ENCODE results near the gene CDC73. TPM values are rescaled to one million over a fixed set of nuclear protein-coding genes. Genes with fewer than 3 reads are reported as not detected.
A peak's percentile ranks its signal among the peaks of the same experiment; 100 is the strongest.
"Not testable (repeated sequence)": the region's sequence is repeated elsewhere in the genome, so short reads cannot be mapped to it uniquely, and the experiment has no call there.

The CDC73 gene
- polyA plus RNA-seq, 5 donors, result 34.0 to 56.0 (median 54.6) TPM

- DNase-seq, result peak; percentile 62 to 64
Measured at GRCh38 chr1:193221651-193222050, 99.8 kb downstream of the CDC73 start.

- peak; percentile 70 to 77 for DNase-seq
Measured at GRCh38 chr1:193222056-193222615, 100.3 kb downstream of the CDC73 start.

- no peak for DNase-seq
Measured at GRCh38 chr1:193229136-193229535, 107.3 kb downstream of the CDC73 start.

GRCh38 chr1:193231146-193231545 is 109.3 kb downstream of the CDC73 start:
- not testable (repeated sequence) for DNase-seq

GRCh38 chr1:193234530-193234929 is 112.7 kb downstream of the CDC73 start:
- DNase-seq, result peak in 1 of 2 donors; percentile 19

DNA sequence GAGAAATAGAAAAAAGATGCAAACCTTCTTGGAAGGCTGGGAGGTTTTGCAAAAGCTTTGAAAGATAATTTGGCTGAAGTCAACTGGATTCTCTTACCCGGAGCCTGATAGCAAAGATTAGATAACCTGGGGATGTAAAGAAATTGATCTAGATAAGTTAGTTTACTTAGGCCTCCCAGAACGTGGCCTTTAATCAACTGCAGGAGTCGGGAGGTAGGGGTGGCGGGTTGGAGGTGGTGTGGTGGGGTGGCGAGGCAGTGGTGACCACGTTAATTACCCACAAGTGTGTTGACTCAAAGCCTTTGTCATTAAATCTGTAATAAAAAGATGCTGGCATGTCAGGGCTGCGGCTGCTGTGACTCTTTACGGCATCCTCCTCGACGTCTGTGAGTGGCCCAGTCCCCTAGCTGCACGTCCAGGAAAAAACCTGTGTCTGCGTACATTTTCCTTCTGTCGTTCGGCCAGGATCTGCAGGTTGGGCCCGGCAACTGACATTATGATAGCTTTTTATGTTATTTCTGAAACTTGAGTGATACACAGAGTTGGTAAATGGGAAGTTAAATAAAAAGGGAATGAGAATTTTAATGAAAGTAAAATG is 115.6 kb downstream of the CDC73 start:
- DNase-seq, result no peak

GRCh38 chr1:193240609-193241008 is 118.8 kb downstream of the CDC73 start:
- DNase-seq, result no peak

DNA sequence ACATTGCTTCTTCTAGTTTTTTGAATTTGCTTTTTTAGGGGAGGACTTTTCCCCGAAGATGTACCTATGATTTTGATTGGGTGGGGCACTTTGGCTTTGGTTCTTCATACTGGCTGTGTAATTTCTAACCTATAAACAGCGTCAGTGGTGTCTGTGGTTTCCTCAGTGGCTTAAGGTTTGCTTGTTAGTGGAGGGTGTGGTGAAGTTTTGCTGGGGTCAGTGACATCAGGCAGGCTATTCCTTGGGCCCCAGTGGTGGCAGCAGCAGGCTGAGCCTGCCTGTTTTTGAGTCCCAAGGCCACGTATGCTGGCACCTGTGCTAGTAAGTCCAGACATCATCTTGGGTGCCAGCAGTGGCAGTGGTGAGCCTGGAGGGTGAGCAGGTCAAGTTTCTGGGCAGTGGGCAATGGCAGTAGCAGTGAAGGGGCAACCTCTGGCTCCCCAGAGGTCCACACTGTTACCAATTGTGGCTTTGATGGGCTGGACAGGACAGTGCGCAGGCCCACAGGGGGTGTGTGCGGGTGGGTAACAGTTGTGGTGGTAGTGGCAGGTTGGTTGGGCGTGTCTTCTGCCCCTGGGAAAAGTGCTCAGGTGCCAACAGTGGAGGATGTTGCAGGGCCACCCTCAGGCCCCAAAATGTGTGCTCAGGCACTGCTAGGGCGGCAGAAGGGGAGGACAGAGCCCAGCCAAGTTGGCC is 119.4 kb downstream of the CDC73 start:
- no peak for DNase-seq

DNA sequence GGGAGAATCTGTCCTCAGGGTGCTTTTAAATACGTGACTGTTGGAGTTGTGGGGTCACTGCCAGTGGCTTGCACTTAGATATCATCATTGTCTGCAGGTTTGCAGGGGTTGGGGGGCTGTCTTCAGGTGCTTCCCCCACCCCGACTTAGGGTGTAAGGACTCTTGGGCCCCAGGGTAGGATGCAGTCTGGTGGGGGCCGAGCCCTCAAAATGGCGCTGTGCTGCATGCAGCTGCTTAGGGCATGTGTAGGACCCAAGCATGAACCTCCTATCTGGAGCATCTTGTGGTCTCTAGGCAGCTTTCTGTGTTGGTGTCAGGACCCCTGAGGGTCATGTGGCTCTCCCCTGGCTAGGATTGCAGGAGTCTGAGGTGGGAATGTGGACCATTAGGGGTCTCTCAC is 120.2 kb downstream of the CDC73 start:
- DNase-seq, result no peak

- DNase-seq, result no peak
Measured at GRCh38 chr1:193249187-193249586, 127.4 kb downstream of the CDC73 start.

DNA sequence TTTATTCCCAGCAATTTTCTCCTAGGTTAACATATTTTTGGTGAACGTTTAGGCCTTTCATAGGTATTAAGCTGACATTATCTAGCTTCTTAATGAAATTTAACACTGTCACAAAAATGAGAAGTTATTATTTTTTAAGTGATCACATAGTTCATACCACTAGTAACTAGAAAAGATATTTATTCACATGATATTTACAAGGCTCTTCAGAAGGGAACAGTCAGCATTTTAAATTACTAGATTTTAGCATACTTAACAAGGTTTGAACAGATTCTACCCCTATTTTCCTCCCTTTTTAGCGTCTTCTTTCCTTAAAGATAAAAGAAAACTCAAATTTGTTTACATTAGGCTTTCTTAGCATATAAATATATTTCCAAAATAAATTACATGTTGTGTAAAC is 130.1 kb downstream of the CDC73 start:
- no peak for DNase-seq

GRCh38 chr1:193256019-193256418 is 134.2 kb downstream of the CDC73 start:
- DNase-seq, result no peak

GRCh38 chr1:193259636-193260035 is 137.8 kb downstream of the CDC73 start:
- DNase-seq, result no peak

DNA sequence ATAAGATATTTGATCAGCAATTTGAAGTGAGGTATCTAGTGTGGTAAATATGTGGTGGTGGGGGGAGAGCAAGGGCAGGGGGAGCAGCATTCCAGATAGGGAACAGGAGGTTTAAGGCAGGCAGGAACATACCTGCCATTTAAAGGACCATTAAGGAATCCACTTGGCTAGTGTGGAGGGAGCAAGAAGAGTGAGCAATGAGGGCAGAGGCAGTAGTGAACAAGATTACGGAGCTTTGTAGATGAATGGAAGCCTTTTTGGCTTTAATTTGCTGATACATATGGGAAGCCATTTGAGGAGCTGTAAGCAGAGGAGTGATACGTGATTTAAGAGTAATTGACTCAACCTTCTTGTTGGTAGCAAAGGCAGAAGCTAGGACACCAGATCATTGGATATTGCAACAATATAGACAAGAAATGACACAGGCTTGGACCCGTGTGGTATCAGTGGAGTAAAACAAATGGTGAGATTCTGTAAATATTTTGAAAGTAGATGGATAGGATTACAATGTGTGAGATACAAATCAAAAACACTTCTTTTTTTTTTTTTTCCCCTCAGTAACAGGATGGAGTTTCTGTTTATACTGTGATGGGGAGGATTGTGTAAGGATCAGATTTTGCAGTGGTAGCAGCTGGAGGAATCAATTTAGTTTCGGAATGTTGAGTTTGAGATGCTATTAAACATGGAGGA is 138.4 kb downstream of the CDC73 start:
- DNase-seq, result peak; percentile 45 to 50

DNA sequence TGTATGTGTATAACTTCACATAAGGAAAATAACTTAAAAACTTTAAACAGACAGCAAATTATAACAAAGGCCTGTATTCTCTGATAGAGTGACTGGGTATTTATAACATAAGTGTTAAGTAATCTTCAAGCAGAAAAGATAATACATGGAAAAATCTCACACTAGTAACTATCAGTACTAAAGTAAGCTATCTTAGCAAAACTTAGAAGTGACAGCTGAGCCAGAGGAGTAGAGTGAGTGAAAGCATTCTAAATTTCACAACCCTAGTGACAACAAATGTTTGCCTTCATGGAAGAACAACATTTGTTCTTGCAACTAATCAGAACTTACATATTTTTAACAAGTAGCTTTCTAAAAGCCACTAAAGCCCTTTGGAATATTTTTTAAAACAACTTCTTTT is 139.1 kb downstream of the CDC73 start:
- DNase-seq, result peak; percentile 24 to 36

- no peak for DNase-seq
Measured at GRCh38 chr1:193262661-193263060, 140.8 kb downstream of the CDC73 start.

DNA sequence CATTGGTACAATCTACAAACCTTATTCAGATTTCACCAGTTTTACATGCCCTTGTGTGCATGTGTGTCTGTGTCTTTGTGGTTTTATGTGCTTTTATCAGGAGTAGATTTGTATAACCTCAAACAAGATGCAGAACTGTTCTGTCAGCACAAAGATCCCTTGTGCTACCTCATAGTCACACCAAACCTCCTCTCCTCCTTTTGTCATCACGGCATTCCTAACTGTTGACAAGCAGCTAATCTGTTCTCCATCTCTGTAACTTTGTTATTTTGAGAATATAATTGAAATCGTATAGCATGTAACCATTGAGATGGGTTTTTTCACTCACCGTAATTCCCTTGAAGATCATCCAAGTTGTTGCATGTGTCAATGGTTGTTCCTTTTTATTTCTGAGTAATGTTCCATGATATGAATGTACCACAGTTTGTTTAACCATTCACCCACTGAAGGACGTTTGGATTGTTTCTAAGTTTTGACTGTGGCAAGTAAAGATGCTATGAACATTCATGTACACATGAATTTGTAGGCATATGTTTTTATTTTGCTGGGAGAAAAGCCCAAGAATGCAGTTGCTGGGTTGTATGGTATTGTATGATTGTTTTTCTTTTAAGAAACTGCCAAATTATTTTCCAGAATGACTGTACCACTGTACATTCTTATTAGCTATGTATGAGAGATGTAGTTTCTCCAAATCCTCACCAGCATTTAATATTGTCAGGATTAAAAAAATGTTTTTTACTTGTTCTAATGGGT is 142.7 kb downstream of the CDC73 start:
- no peak for DNase-seq

DNA sequence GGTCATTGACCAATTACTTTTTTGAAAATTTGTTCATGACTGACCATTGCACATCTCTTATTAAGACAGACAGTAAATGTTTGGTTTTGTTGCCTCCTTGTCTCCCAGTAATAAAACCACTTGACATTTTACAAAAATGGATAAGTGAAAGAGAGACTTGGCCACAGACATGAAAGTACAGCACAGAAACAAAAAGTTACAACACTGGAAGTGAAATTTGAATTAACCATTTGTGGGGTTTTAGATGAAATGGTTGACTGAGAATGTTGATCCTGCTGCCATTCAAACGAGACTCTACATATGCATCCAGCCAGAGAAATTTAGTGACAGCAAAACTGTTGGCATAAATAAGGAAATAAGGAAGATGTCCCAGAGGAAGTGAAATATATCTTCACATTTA is 143.9 kb downstream of the CDC73 start:
- DNase-seq, result no peak

GRCh38 chr1:193266794-193267193 is 145.0 kb downstream of the CDC73 start:
- not testable (repeated sequence) for DNase-seq

DNA sequence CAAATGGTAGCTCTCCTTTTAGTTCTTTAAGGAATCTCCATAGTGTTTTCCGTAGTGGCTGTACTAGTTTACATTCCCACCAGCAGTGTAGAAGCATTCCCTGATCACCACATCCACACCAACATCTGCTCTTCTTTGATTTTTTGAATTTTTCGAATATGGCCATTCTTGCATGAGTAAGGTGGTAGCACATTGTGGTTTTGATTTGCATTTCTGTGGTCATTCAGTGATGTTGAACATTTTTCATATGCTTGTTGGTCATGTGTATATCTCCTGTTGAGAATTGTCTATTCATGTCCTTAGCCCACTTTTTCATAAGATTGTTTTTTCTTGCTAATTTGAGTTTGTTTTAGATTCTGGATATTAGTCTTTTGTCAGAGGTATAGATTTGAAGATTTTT is 149.2 kb downstream of the CDC73 start:
- DNase-seq, result no peak

DNA sequence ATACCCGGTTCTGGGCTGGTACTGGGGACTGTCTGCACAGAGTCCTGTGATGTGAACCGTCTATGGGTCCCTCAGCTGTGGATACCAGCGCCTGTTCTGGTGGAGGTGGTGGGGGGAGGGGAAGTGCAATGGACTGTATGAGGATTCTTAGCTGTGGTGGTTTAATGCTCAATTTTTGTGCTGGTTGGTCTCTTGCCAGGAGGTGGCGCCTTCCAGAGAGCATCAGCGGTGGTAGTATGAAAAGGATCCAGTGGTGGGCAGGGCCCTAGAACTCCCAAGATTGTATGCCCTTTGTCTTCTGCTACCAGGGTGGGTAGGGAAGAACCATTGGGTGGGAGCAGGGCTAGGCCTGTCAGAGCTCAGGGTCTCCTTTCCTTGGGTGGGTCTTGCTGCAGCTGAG is 153.9 kb downstream of the CDC73 start:
- no peak for DNase-seq

DNA sequence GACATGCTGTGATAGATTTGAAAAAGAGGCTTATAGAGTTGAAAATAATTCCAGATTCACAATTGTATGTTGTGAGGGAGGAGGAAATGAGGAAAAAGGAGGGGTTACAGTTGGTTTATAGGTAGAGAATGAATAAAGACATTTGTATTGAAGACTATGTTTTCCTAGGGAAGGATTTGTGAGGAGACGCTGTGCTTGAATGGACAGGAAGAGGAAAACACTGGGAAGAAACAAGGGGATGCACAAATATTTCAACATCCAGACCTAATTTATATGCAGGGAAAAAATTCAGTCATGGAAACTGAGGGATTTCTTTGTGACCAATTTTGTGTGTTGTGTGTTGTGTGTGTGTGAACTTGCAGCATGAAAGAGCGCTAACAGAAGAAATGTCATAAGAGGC is 157.1 kb downstream of the CDC73 start:
- no peak for DNase-seq
